ENCODE measurements around the gene HDAC4. TPM values are rescaled to one million over a fixed set of nuclear protein-coding genes. Genes with fewer than 3 reads are reported as not detected.

The HDAC4 gene
- polyA plus RNA-seq, 2 of the 4 experiments (the other 2 are of a cell fraction): 8.6 to 10.4 TPM

DNA sequence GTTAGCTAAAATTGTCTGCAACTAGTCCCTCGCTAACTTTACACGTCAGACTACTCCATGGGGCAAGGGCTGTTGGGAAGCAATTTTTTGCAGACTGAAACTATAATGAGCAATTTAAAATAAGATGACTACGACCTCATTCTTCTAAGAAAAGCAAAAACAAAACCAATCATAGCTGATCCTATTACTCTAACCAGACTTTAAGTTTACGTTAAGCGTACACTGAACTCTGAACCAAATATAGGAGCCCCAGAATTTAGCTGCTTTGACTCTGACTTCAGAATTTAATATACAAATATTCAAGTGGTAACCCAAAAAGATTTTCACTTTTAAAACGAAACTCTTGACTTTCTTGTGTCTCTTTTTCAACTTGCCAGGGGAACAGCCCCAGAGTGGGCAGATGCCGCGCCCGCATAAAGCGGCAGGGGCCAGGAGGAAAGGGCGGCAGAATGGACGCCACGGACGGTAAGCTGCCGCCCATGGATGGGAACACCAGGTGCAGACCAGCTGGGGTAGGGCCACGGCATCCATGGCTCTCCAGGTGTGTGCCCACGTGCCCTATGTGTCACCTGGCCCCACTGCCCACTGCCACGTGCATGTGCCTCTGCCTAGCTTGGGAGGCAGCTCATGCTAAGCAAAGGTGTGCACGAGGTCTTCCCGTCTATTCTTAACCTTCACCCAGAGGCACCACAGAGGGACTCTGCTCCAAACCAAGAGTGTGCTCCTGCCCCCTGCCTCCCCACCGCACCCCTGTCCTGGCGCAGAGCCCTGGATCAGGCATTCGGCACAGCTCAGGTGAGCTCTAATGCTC is 217.6 kb downstream of the HDAC4 start:
- ChIA-PET CTCF (interaction anchor here (0.8 kb wide), 1 partner anchor 115 kb away, joined by 3 read pairs; no protein-coding TSS in a partner anchor), POLR2A (no interaction called here)
- WGBS (ENCODE audit: missing lambda C conversion rate): 88% methylated on average over 19 of the region's 23 CpGs
- TF ChIP-seq, protein P1, sequence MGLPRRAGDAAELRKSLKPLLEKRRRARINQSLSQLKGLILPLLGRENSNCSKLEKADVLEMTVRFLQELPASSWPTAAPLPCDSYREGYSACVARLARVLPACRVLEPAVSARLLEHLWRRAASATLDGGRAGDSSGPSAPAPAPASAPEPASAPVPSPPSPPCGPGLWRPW (IDR thresholded peaks at IDR 0.05): no peak
- TF ChIP-seq E2F6 (IDR thresholded peaks at IDR 0.05; ENCODE audit: borderline replicate concordance, low read depth) (no peak), HOXB13 (CRISPR knock-in tag; IDR thresholded peaks at IDR 0.05; ENCODE audit: low read depth) (no peak), FOXS1 (CRISPR knock-in tag; IDR thresholded peaks at IDR 0.05) (no peak), POLR2A (IDR thresholded peaks at IDR 0.05; ENCODE audit: low read length) (no peak), REST (IDR thresholded peaks at IDR 0.05) (no peak)
- Histone ChIP-seq H3K4me3 (no peak overlapping the region), H3K9me3 (no peaks in the 10 kb centered on the region), H3K4me1 (no peaks in the 10 kb centered on the region), H3K4me2 (no peak overlapping the region), H3K27ac (no peak overlapping the region)
- FAIRE-seq: no peak
- DNase-seq (ENCODE audit: low read depth in 1 of 2, low spot score in 1 of 2): no peak
- ATAC-seq: no peak

GRCh38 chr2:239181903-239182581 is 218.8 kb downstream of the HDAC4 start:
- H3K4me2 ChIP-seq: no peak overlapping the region
- CTCF ChIA-PET: interaction anchor here (0.9 to 1.0 kb wide), 2 partner anchors 9 to 961 kb away, joined by 3 read pairs; no protein-coding TSS in a partner anchor
- no peak overlapping the region for H3K4me3 ChIP-seq
- TF ChIP-seq HEYL (CRISPR knock-in tag; IDR thresholded peaks at IDR 0.05): no peak
- 84% methylated on average over 14 of the region's 15 CpGs for whole genome bisulfite sequencing (ENCODE audit: missing lambda C conversion rate)
- ATAC-seq (no peak), FAIRE-seq (no peak), DNase-seq (ENCODE audit: low read depth in 1 of 2, low spot score in 1 of 2) (no peak)
- H3K9me3 ChIP-seq: no peaks in the 10 kb centered on the region
- POLR2A ChIA-PET: no interaction called here
- no peak overlapping the region for H3K27ac ChIP-seq
- no peaks in the 10 kb centered on the region for H3K4me1 ChIP-seq

GRCh38 chr2:239181074-239181902 is 219.5 kb downstream of the HDAC4 start:
- no peak overlapping the region for H3K4me3 ChIP-seq

GRCh38 chr2:239180526-239181073 is 220.2 kb downstream of the HDAC4 start:
- ChIA-PET CTCF (no interaction called here), POLR2A (no interaction called here)
- ATAC-seq (no peak), FAIRE-seq (no peak), DNase-seq (ENCODE audit: low read depth in 1 of 2, low spot score in 1 of 2) (no peak)
- no peaks in the 10 kb centered on the region for H3K4me1 ChIP-seq
- no peak overlapping the region for H3K27ac ChIP-seq
- 91% methylated on average over 8 of the region's 14 CpGs for WGBS (ENCODE audit: missing lambda C conversion rate)
- TF ChIP-seq E2F6 (IDR thresholded peaks at IDR 0.05; ENCODE audit: borderline replicate concordance, low read depth) (no peak), MAZ (IDR thresholded peaks at IDR 0.05; ENCODE audit: borderline replicate concordance, low read depth, low read length) (no peak), FOSL2 (IDR thresholded peaks at IDR 0.05) (no peak), FOSL2 (CRISPR knock-in tag; IDR thresholded peaks at IDR 0.05) (no peak), RCOR1 (IDR thresholded peaks at IDR 0.05; ENCODE audit: low read depth, low read length) (no peak), SREBF2 (IDR thresholded peaks at IDR 0.05) (no peak), FOSB (CRISPR knock-in tag; IDR thresholded peaks at IDR 0.05) (no peak)
- TF ChIP-seq, protein P2, sequence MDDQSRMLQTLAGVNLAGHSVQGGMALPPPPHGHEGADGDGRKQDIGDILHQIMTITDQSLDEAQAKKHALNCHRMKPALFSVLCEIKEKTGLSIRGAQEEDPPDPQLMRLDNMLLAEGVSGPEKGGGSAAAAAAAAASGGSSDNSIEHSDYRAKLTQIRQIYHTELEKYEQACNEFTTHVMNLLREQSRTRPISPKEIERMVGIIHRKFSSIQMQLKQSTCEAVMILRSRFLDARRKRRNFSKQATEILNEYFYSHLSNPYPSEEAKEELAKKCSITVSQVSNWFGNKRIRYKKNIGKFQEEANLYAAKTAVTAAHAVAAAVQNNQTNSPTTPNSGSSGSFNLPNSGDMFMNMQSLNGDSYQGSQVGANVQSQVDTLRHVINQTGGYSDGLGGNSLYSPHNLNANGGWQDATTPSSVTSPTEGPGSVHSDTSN (IDR thresholded peaks at IDR 0.05): no peak
- TF ChIP-seq, protein P3, sequence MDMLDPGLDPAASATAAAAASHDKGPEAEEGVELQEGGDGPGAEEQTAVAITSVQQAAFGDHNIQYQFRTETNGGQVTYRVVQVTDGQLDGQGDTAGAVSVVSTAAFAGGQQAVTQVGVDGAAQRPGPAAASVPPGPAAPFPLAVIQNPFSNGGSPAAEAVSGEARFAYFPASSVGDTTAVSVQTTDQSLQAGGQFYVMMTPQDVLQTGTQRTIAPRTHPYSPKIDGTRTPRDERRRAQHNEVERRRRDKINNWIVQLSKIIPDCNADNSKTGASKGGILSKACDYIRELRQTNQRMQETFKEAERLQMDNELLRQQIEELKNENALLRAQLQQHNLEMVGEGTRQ (IDR thresholded peaks at IDR 0.05): no peak
- no peak overlapping the region for H3K4me2 ChIP-seq
- no peaks in the 10 kb centered on the region for H3K9me3 ChIP-seq
- no peak overlapping the region for H3K4me3 ChIP-seq

More at GRCh38 chr2:239181074-239181902, 219.5 kb downstream of the HDAC4 start:
- ChIA-PET CTCF (interaction anchor here (0.9 kb wide), 1 partner anchor 962 kb away, joined by 3 read pairs; no protein-coding TSS in a partner anchor), POLR2A (no interaction called here)
- Histone ChIP-seq H3K27ac (no peak overlapping the region), H3K9me3 (no peaks in the 10 kb centered on the region), H3K4me1 (no peaks in the 10 kb centered on the region), H3K4me2 (no peak overlapping the region)
- 89% methylated on average over 19 of the region's 21 CpGs for WGBS (ENCODE audit: missing lambda C conversion rate)
- TF ChIP-seq NPAS2 (CRISPR knock-in tag; IDR thresholded peaks at IDR 0.05; ENCODE audit: borderline replicate concordance) (no peak), SREBF2 (IDR thresholded peaks at IDR 0.05) (no peak), RCOR1 (IDR thresholded peaks at IDR 0.05; ENCODE audit: low read depth, low read length) (no peak), ZFP36 (IDR thresholded peaks at IDR 0.05; ENCODE audit: borderline replicate concordance, partially characterized antibody) (no peak)
- ATAC-seq: no peak
- no peak for FAIRE-seq
- DNase-seq (ENCODE audit: low read depth in 1 of 2, low spot score in 1 of 2): no peak

Data from A549 (cell line).